Vagina (tissue), 2 donors: ENCODE results near the gene TLCD2. TPM values are rescaled to one million over a fixed set of nuclear protein-coding genes. Genes with fewer than 3 reads are reported as not detected.

Source experiments
- DNase-seq, 2 donors: peaks; one replicate each; pipeline ENCODE4 v3.0.0-alpha.2; 2017; ENCODE audit errors: extremely low spot score in 2 of 2
- H3K27ac ChIP-seq: fragments of 200-600 bp; sonication (generic); one replicate; pipeline ENCODE4 v1.5.1; 2019
- H3K27me3 ChIP-seq: fragments of 200-600 bp; sonication (generic); one replicate; pipeline ENCODE4 v1.5.1; 2019
- H3K36me3 ChIP-seq, 2 donors: fragments of 200-600 bp; sonication (generic); one replicate each; pipeline ENCODE4 v1.5.1; 2017 to 2019
- H3K4me1 ChIP-seq: fragments of 200-600 bp; sonication (generic); one replicate; pipeline ENCODE4 v1.5.1; 2019
- H3K4me3 ChIP-seq, 2 donors: fragments of 200-600 bp; sonication (generic); 1 replicate in 1 of 2; 2 replicates in 1 of 2; pipeline ENCODE4 v1.5.1; 2016 to 2019
- H3K9me3 ChIP-seq: fragments of 200-600 bp; sonication (generic); one replicate; pipeline ENCODE4 v1.5.1; 2019
- CTCF ChIP-seq, 3 experiments: fragments of 450-650 bp in 2 of 3; fragments of 200-600 bp in 1 of 3; sonication (generic) in 1 of 3; IDR thresholded peaks; one replicate each; pipeline ENCODE4 v1.5.1; 2017 to 2019; ENCODE audit warnings: antibody characterized with exemption in 3 of 3, mild to moderate bottlenecking in 2 of 3, moderate library complexity in 2 of 3
- POLR2A ChIP-seq, 2 donors: fragments of 450-650 bp; IDR thresholded peaks; one replicate each; pipeline ENCODE4 v1.6.1; 2017; ENCODE audit warnings: antibody characterized with exemption in 2 of 2, mild to moderate bottlenecking in 2 of 2, moderate library complexity in 2 of 2
- POLR2AphosphoS5 ChIP-seq, 2 donors: sonication (generic); formaldehyde crosslinking; IDR thresholded peaks; one replicate each; pipeline ENCODE4 v1.9.0; 2017; ENCODE audit warnings: antibody characterized with exemption in 2 of 2, mild to moderate bottlenecking in 2 of 2, low read depth in 1 of 2; ENCODE audit not compliant: insufficient read depth in 1 of 2
- intact Hi-C: fragments of 100-400 bp; cut with DNase I; formaldehyde crosslinking; loops from one replicate; pipeline ENCODE4 v1.15.1; 2023
- total RNA-seq: library from RNA; depleted of rRNA; stranded (reverse); fragments of >200 nt; gene quantifications from one replicate; pipeline ENCODE4 v1.2.3, GENCODE V29; 2016

TLCD2 gene
- total RNA-seq, 1 donor from 2014 or later = 10.8 TPM

DNA sequence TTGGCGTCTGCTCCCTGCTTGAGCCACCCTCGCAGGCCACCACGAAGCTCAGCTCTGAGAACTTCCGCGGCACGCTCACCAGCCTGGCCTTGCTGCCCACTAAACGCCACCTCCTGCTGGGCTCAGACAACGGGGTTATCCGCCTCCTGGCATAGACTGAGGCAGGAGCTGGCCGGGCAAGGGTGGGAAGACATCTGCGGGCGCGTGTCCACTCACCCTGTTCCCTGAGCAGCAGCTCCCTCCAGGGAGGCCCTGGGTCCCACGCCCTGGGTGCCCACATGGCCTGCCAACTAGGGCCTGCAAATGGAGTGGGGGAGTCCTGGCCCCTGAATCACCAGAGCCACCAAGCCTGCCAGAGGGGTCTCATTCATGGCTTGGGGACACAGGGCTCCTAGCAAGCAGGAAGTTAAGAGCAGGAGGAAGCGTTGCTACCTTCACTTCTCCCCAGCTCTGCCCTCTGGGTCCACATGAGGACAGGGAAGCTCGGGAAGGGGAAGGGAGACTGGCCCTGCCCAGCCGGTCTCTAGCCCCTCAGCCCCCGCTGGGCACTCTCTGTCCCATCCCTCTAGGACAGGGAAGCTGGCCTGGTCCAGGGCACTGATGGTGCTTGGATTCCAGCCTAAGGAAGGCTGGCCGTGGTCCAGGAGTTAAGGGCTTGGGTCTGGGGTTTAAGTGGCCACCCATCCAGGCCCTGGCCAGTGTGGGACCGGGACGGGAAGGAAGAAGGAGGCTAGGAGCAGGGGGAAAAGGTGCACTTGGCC, 27.5 kb upstream of the TLCD2 start:
- no peak for TF ChIP-seq CTCF (IDR thresholded peaks at IDR 0.05)
- no peak for TF ChIP-seq POLR2A (IDR thresholded peaks at IDR 0.05)
- TF ChIP-seq POLR2AphosphoS5 (IDR thresholded peaks at IDR 0.05; ENCODE audit: insufficient read depth in 1 of 2, low read depth in 1 of 2) = no peak
- Histone ChIP-seq H3K4me3 (no peak overlapping the region), H3K27ac (peak overlapping the region; percentile 80), H3K4me1 (peaks cover 26% of the 10 kb centered on the region), H3K36me3 (peaks cover 0 to 18% of the 10 kb centered on the region in 2 donors), H3K9me3 (no peaks in the 10 kb centered on the region), H3K27me3 (no peaks in the 10 kb centered on the region)
- no peak for DNase-seq
- intact Hi-C loops = no loop called here

- DNase-seq = no peak
- intact Hi-C loops = no loop called here
Observed at GRCh38 chr17:1736348-1737281, 26.4 kb upstream of the TLCD2 start.

DNA sequence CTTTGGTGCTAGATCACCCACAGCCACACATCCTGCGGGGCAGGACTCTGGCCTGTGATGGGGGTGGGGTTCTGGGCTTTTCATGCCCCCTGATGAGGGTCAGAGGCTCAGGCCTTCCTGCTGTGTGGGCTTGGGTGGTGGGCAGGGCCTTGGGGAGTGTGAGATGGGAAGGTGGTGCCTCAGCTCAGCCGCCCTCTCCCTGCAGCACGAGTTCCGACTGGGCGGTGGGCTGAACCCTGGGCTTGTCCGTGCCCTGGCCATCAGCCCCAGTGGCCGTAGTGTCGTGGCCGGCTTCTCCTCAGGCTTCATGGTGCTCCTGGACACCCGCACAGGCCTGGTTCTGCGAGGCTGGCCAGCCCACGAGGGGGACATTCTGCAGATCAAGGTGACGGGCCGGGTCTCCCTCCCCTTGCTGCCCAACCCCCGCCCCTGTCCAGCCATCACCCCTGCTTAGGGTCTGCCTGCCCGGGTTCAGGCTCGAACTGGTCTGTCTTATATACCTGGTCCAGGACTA, 25.7 kb upstream of the TLCD2 start:
- Histone ChIP-seq H3K9me3 (no peaks in the 10 kb centered on the region), H3K27ac (peak overlapping the region; percentile 80), H3K36me3 (peaks cover 0 to 23% of the 10 kb centered on the region in 2 donors), H3K27me3 (no peaks in the 10 kb centered on the region), H3K4me1 (peaks cover 33% of the 10 kb centered on the region), H3K4me3 (no peak overlapping the region)
- TF ChIP-seq POLR2AphosphoS5 (IDR thresholded peaks at IDR 0.05; ENCODE audit: insufficient read depth in 1 of 2, low read depth in 1 of 2) = no peak
- TF ChIP-seq CTCF (IDR thresholded peaks at IDR 0.05) = no peak
- no peak for TF ChIP-seq POLR2A (IDR thresholded peaks at IDR 0.05)
- intact Hi-C loops = no loop called here
- no peak for DNase-seq

More at GRCh38 chr17:1736348-1737281, 26.4 kb upstream of the TLCD2 start:
- no peaks in the 10 kb centered on the region for H3K9me3 ChIP-seq
- peak overlapping the region; percentile 80 for H3K27ac ChIP-seq
- peaks cover 26% of the 10 kb centered on the region for H3K4me1 ChIP-seq
- TF ChIP-seq POLR2A (IDR thresholded peaks at IDR 0.05) = no peak
- peak; percentile 44 to 72 for TF ChIP-seq POLR2AphosphoS5 (IDR thresholded peaks at IDR 0.05; ENCODE audit: insufficient read depth in 1 of 2, low read depth in 1 of 2)
- no peak for TF ChIP-seq CTCF (IDR thresholded peaks at IDR 0.05)
- peaks cover 0 to 23% of the 10 kb centered on the region in 2 donors for H3K36me3 ChIP-seq
- H3K4me3 ChIP-seq = no peak overlapping the region
- H3K27me3 ChIP-seq = no peaks in the 10 kb centered on the region

GRCh38 chr17:1735418-1735817, 25.2 kb upstream of the TLCD2 start:
- Histone ChIP-seq H3K36me3 (peaks cover 0 to 23% of the 10 kb centered on the region in 2 donors), H3K9me3 (no peaks in the 10 kb centered on the region), H3K27ac (peak overlapping the region; percentile 80), H3K4me1 (peaks cover 38% of the 10 kb centered on the region), H3K4me3 (no peak overlapping the region), H3K27me3 (no peaks in the 10 kb centered on the region)
- TF ChIP-seq POLR2AphosphoS5 (IDR thresholded peaks at IDR 0.05; ENCODE audit: insufficient read depth in 1 of 2, low read depth in 1 of 2) = no peak
- TF ChIP-seq POLR2A (IDR thresholded peaks at IDR 0.05) = no peak
- TF ChIP-seq CTCF (IDR thresholded peaks at IDR 0.05) = no peak
- intact Hi-C loops = no loop called here
- no peak for DNase-seq
